GM23338 (cell line): ENCODE data around the gene TBC1D8B.

Experiments used
- CREB1 ChIP-seq: fragments of 250-450 bp; sonication (Bioruptor Pico); IDR thresholded peaks from 2 replicates; pipeline ENCODE4 v1.5.0; 2020; ENCODE audit warnings: low read depth, mild to moderate bottlenecking, moderate library complexity
- CTCF ChIP-seq, 2 experiments: fragments of 200-600 bp in 1 of 2; sonication (generic) in 1 of 2; conservative IDR thresholded peaks; 2 replicates each; pipeline versions ENCODE4 v1.5.1 to v1.6.1; 2016 to 2017; ENCODE audit warnings: antibody characterized with exemption in 2 of 2, low read depth in 2 of 2, mild to moderate bottlenecking in 2 of 2, moderate library complexity in 1 of 2
- ETS1 ChIP-seq: IDR thresholded peaks from 2 replicates; pipeline ENCODE4 v1.6.1; 2016; ENCODE audit warnings: antibody characterized with exemption
- EZH2 ChIP-seq: fragments of 200-600 bp; sonication (generic); IDR thresholded peaks from one replicate; pipeline ENCODE4 v1.8.0; 2017; ENCODE audit warnings: antibody characterized with exemption, mild to moderate bottlenecking, low read depth; ENCODE audit not compliant: unreplicated experiment
- EZH2phosphoT487 ChIP-seq: fragments of 200-600 bp; sonication (generic); IDR thresholded peaks from one replicate; pipeline ENCODE4 v1.8.1; 2018; ENCODE audit warnings: antibody characterized with exemption; ENCODE audit not compliant: unreplicated experiment
- JUNB ChIP-seq: IDR thresholded peaks from one replicate; pipeline ENCODE4 v1.6.1; 2016; ENCODE audit warnings: antibody characterized with exemption; ENCODE audit not compliant: unreplicated experiment
- NANOG ChIP-seq: IDR thresholded peaks from 2 replicates; pipeline ENCODE4 v1.6.1; 2016; ENCODE audit warnings: antibody characterized with exemption, borderline replicate concordance
- POLR2AphosphoS5 ChIP-seq: IDR thresholded peaks from 2 replicates; pipeline ENCODE4 v1.6.1; 2016; ENCODE audit warnings: antibody characterized with exemption, low read depth
- REST ChIP-seq: IDR thresholded peaks from one replicate; pipeline ENCODE4 v1.6.1; 2018; ENCODE audit warnings: antibody characterized with exemption; ENCODE audit not compliant: unreplicated experiment
- STAT1 ChIP-seq: IDR thresholded peaks from one replicate; pipeline ENCODE4 v1.6.1; 2016; ENCODE audit warnings: antibody characterized with exemption; ENCODE audit not compliant: unreplicated experiment
- ZNF114 ChIP-seq: fragments of 250-450 bp; sonication (Bioruptor Pico); IDR thresholded peaks from 2 replicates; pipeline ENCODE4 v1.5.0; 2020; ENCODE audit warnings: mild to moderate bottlenecking, moderate library complexity
- ZNF331 ChIP-seq: fragments of 250-450 bp; sonication (Bioruptor Pico); IDR thresholded peaks from 2 replicates; pipeline ENCODE4 v1.5.0; 2020; ENCODE audit warnings: low read depth, mild to moderate bottlenecking, moderate library complexity
- ZNF462 ChIP-seq: fragments of 250-450 bp; sonication (Bioruptor Pico); IDR thresholded peaks from 2 replicates; pipeline ENCODE4 v1.5.0; 2020; ENCODE audit warnings: mild to moderate bottlenecking, moderate library complexity

GRCh38 chrX:106902684-106903083, 100.2 kb downstream of the TBC1D8B start:
- no peak for TF ChIP-seq CTCF (conservative IDR thresholded peaks at IDR 0.05; ENCODE audit: low read depth in 2 of 2)
- no peak for TF ChIP-seq POLR2AphosphoS5
- no peak for TF ChIP-seq EZH2phosphoT487
- no peak for TF ChIP-seq EZH2
- no peak for TF ChIP-seq CREB1 (CRISPR knock-in tag)
- no peak for TF ChIP-seq ZNF331 (CRISPR knock-in tag)
- TF ChIP-seq REST = no peak
- TF ChIP-seq NANOG = no peak
- no peak for TF ChIP-seq ZNF114 (CRISPR knock-in tag)
- no peak for TF ChIP-seq JUNB
- TF ChIP-seq ZNF462 = no peak
- TF ChIP-seq ETS1 = no peak
- TF ChIP-seq STAT1 = no peak
